ENCODE results near the gene CYP3A5. TPM values are rescaled to one million over a fixed set of nuclear protein-coding genes. Genes with fewer than 3 reads are reported as not detected.

CYP3A5 gene
- total RNA-seq, 1 experiment from 2014 or later, result not detected

GRCh38 chr7:99601656-99602310 is 78.0 kb downstream of the CYP3A5 start:
- TF ChIP-seq CTCF (conservative IDR thresholded peaks at IDR 0.05), result peak; percentile 57
- Histone ChIP-seq H3K4me1 (ENCODE audit: insufficient read depth, low read length) (no peaks in the 10 kb centered on the region), H2AFZ (ENCODE audit: low read length) (no peak overlapping the region), H4K91ac (ENCODE audit: insufficient read length, low read depth, low read length) (no peak overlapping the region), H3T11ph (ENCODE audit: low read length) (no peak overlapping the region), H2AK5ac (ENCODE audit: insufficient read length, low read length) (no peak overlapping the region), H4K5ac (ENCODE audit: insufficient read length, low read depth, low read length) (no peak overlapping the region), H3K9me3 (ENCODE audit: control insufficient read depth, low read depth, low read length) (no peaks in the 10 kb centered on the region), H3K56ac (ENCODE audit: insufficient read length, low read depth, low read length) (no peak overlapping the region), H3K23ac (ENCODE audit: insufficient read length, low read depth, low read length) (no peak overlapping the region), H3K79me1 (ENCODE audit: insufficient read depth, low read depth, low read length, poor library complexity, severe bottlenecking) (no peaks in the 10 kb centered on the region), H2BK12ac (ENCODE audit: insufficient read length, low read depth, low read length) (no peak overlapping the region), H3K18ac (ENCODE audit: insufficient read length, low read depth, low read length) (no peak overlapping the region), H3K4ac (ENCODE audit: low read depth, low read length) (no peak overlapping the region), H3K9ac (ENCODE audit: extremely low read depth, insufficient read length, low read length) (no peak overlapping the region), H2BK15ac (ENCODE audit: low read depth, low read length) (no peak overlapping the region), H3K79me2 (ENCODE audit: insufficient read depth, low read length) (no peaks in the 10 kb centered on the region), H2BK20ac (ENCODE audit: low read depth, low read length, poor library complexity, severe bottlenecking) (no peak overlapping the region), H3K27me3 (ENCODE audit: insufficient read depth, low read length) (no peaks in the 10 kb centered on the region), H3K4me2 (ENCODE audit: insufficient read depth, insufficient read length, low read length) (no peak overlapping the region), H3K27ac (ENCODE audit: insufficient read length, low read depth, low read length) (no peak overlapping the region), H3K14ac (ENCODE audit: insufficient read depth, low read length) (no peak overlapping the region), H4K8ac (replicated peaks; ENCODE audit: insufficient read length, low read depth, low read length) (no peak overlapping the region), H4K20me1 (ENCODE audit: control insufficient read depth, insufficient read depth, insufficient read length) (no peaks in the 10 kb centered on the region), H2BK120ac (ENCODE audit: low read depth, low read length, poor library complexity, severe bottlenecking) (no peak overlapping the region), H2BK5ac (ENCODE audit: insufficient read length, low read length) (no peak overlapping the region), H3K23me2 (ENCODE audit: insufficient read length, low read depth, low read length, poor library complexity, severe bottlenecking) (no peaks in the 10 kb centered on the region)
- Mint-ChIP-seq H3K27ac (no peak overlapping the region), H3K4me1 (0 out of 4 replicates have a peak, but pooled peaks cover 0 to 4% of the 10 kb centered on the region in 2 experiments), H3K27me3 (ENCODE audit: low read depth) (peaks cover 5% of the 10 kb centered on the region), H3K36me3 (ENCODE audit: insufficient read depth in 1 of 3, low read depth in 3 of 3) (no peaks in the 10 kb centered on the region), H3K9me3 (no peaks in the 10 kb centered on the region), H3K4me3 (no peak overlapping the region)
- DNase-seq, result peak; percentile 76
- WGBS (ENCODE audit: extremely low coverage, insufficient read length, low lambda C conversion rate), result no CpG with 5 or more reads among the region's 7 CpGs
